Measurements from ENCODE around the gene PCK1.

Gene PCK1

GRCh38 chr20:57586370-57586793, 25.5 kb downstream of the PCK1 start:
- no peaks in the 10 kb centered on the region for H3K36me3 ChIP-seq (ENCODE audit: control insufficient read depth, insufficient read depth, low read length)
- 68 to 72% methylated on average over 5 to 6 of the region's 8 CpGs for WGBS, 2 experiments (ENCODE audit: insufficient coverage in 2 of 2)
- no peak overlapping the region for H3K4me3 ChIP-seq (ENCODE audit: extremely low read depth, insufficient read depth, low read length, poor library complexity, severe bottlenecking)
- H3K27ac ChIP-seq (ENCODE audit: low read depth, low read length, severe bottlenecking) = no peak overlapping the region
- H3K4me1 ChIP-seq (ENCODE audit: control insufficient read depth, insufficient read depth, low read length, poor library complexity, severe bottlenecking) = peaks cover 13% of the 10 kb centered on the region
- peaks cover 4% of the 10 kb centered on the region for H3K9me3 ChIP-seq (ENCODE audit: control insufficient read depth, low read length)

- H3K36me3 ChIP-seq (ENCODE audit: control insufficient read depth, insufficient read depth, low read length) = no peaks in the 10 kb centered on the region
- 80 to 87% methylated on average over 8 of the region's 10 CpGs for WGBS, 2 experiments (ENCODE audit: insufficient coverage in 2 of 2)
- peaks cover 10% of the 10 kb centered on the region for H3K4me1 ChIP-seq (ENCODE audit: control insufficient read depth, insufficient read depth, low read length, poor library complexity, severe bottlenecking)
- no peak overlapping the region for H3K4me3 ChIP-seq (ENCODE audit: extremely low read depth, insufficient read depth, low read length, poor library complexity, severe bottlenecking)
- peaks cover 4% of the 10 kb centered on the region for H3K9me3 ChIP-seq (ENCODE audit: control insufficient read depth, low read length)
- no peak overlapping the region for H3K27ac ChIP-seq (ENCODE audit: low read depth, low read length, severe bottlenecking)
Observed at GRCh38 chr20:57586943-57587277, 26.0 kb downstream of the PCK1 start.

DNA sequence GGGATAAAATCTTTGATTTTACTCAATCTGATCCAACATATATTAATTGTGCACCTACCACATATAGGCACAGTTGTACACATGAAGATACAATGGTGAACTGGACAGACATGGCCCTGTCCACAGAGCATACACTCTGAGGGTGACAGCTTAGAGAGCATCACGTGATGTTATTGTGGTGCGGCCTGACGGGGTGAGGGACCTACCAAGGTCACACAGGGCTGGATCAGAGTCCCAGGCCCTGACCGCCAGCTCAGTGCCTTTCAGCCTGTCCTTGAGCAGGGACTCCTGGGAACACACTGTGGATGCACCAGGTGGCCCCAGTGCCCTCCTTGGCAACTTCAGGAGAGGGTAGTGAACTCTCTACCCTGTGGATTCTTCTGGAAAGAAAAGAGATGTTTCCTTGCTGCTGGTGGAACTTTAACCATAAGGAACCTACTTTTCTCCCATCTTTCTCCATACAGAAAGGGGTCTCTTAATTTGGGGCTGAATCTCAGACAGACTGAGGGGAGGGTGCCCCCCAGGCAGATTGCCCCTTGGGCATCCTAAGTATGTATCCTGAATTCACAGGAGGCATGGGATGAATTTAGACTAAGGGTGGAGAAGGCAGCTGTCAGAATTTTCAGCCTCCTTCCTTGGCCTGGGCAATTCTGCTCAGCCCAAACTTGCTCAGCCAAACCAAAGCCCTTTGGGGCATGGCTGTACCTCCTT, 26.5 kb downstream of the PCK1 start:
- 88 to 91% methylated on average over 4 of the region's 4 CpGs for WGBS, 2 experiments (ENCODE audit: insufficient coverage in 2 of 2)
- Histone ChIP-seq H3K9me3 (ENCODE audit: control insufficient read depth, low read length) (peaks cover 4% of the 10 kb centered on the region), H3K27ac (ENCODE audit: low read depth, low read length, severe bottlenecking) (no peak overlapping the region), H3K36me3 (ENCODE audit: control insufficient read depth, insufficient read depth, low read length) (no peaks in the 10 kb centered on the region), H3K4me3 (ENCODE audit: extremely low read depth, insufficient read depth, low read length, poor library complexity, severe bottlenecking) (no peak overlapping the region), H3K4me1 (ENCODE audit: control insufficient read depth, insufficient read depth, low read length, poor library complexity, severe bottlenecking) (peaks cover 4% of the 10 kb centered on the region)

DNA sequence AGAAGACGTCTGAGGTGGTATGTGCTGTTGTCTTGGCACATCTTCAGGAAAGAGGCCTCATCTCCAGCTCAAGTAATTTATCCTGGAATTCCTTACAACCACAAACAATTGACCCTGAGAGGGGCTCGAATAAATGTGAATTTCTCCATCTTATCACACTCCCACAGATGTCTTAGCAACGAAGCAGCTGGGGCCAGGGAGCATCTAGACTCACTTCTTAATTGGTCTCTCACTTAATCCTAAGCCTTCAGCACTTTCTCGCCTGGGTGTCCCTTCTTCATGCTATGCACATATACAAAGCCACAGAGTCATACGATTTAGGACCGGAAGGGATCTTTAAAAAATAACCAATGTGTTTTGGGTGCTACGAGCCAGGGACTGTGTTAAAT, 27.1 kb downstream of the PCK1 start:
- H3K27ac ChIP-seq (ENCODE audit: low read depth, low read length, severe bottlenecking) = no peak overlapping the region
- no peak overlapping the region for H3K4me3 ChIP-seq (ENCODE audit: extremely low read depth, insufficient read depth, low read length, poor library complexity, severe bottlenecking)
- WGBS, 2 experiments (ENCODE audit: insufficient coverage in 2 of 2) = 88 to 95% methylated on average over 5 to 6 of the region's 7 CpGs
- no peaks in the 10 kb centered on the region for H3K36me3 ChIP-seq (ENCODE audit: control insufficient read depth, insufficient read depth, low read length)
- H3K9me3 ChIP-seq (ENCODE audit: control insufficient read depth, low read length) = peaks cover 4% of the 10 kb centered on the region
- H3K4me1 ChIP-seq (ENCODE audit: control insufficient read depth, insufficient read depth, low read length, poor library complexity, severe bottlenecking) = no peaks in the 10 kb centered on the region

- Histone ChIP-seq H3K4me1 (ENCODE audit: control insufficient read depth, insufficient read depth, low read length, poor library complexity, severe bottlenecking) (no peaks in the 10 kb centered on the region), H3K4me3 (ENCODE audit: extremely low read depth, insufficient read depth, low read length, poor library complexity, severe bottlenecking) (no peak overlapping the region), H3K27ac (ENCODE audit: low read depth, low read length, severe bottlenecking) (no peak overlapping the region), H3K9me3 (ENCODE audit: control insufficient read depth, low read length) (peaks cover 4% of the 10 kb centered on the region), H3K36me3 (ENCODE audit: control insufficient read depth, insufficient read depth, low read length) (no peaks in the 10 kb centered on the region)
- 94 to 100% methylated on average over 4 to 5 of the region's 5 CpGs for WGBS, 2 experiments (ENCODE audit: insufficient coverage in 2 of 2)
Observed at GRCh38 chr20:57588596-57588995, 27.7 kb downstream of the PCK1 start.

- Histone ChIP-seq H3K9me3 (ENCODE audit: control insufficient read depth, low read length) (no peaks in the 10 kb centered on the region), H3K27ac (ENCODE audit: low read depth, low read length, severe bottlenecking) (no peak overlapping the region), H3K4me1 (ENCODE audit: control insufficient read depth, insufficient read depth, low read length, poor library complexity, severe bottlenecking) (no peaks in the 10 kb centered on the region), H3K4me3 (ENCODE audit: extremely low read depth, insufficient read depth, low read length, poor library complexity, severe bottlenecking) (no peak overlapping the region), H3K36me3 (ENCODE audit: control insufficient read depth, insufficient read depth, low read length) (no peaks in the 10 kb centered on the region)
- WGBS, 2 experiments (ENCODE audit: insufficient coverage in 2 of 2) = 80 to 81% methylated on average over 4 to 5 of the region's 6 CpGs
Observed at GRCh38 chr20:57589123-57589727, 28.3 kb downstream of the PCK1 start.

DNA sequence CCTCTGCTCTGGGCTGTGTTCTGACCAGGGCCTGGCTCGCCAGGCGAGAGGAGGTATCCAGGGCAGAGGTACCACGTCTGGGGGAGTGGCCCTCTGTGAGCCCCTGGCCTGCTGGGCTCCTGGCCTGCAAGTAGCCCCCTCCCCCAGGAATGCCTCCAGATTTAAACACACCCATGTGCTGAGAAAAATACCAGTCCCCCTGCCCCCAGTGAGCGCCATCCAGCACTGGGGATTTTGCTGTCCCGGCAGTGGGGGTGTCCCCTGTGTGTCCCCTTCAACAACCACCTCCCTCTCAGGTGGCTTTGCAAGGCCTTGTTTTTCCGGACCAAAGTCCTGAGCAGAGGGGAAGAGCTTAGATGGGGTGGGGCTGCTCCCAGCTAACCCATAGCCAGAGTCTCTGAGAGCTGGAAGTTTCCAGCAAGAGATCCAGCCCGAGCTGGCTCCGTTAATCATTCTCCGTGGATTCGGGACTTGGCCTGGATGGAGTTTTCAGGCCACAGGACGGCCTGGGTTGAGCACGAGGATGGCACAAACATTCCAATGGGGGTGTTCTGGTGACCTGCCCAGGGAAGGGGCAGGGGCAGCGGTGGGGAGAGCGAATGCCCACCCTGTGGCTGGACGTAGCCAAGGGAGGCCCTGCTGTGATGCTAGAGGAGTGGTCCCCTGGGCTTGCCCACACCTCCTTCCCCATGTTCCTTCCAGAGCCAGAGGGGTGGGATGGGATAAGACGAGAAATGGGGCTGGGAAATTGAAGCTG, 29.0 kb downstream of the PCK1 start:
- Histone ChIP-seq H3K27ac (ENCODE audit: low read depth, low read length, severe bottlenecking) (no peak overlapping the region), H3K4me1 (ENCODE audit: control insufficient read depth, insufficient read depth, low read length, poor library complexity, severe bottlenecking) (no peaks in the 10 kb centered on the region), H3K4me3 (ENCODE audit: extremely low read depth, insufficient read depth, low read length, poor library complexity, severe bottlenecking) (no peak overlapping the region), H3K9me3 (ENCODE audit: control insufficient read depth, low read length) (no peaks in the 10 kb centered on the region), H3K36me3 (ENCODE audit: control insufficient read depth, insufficient read depth, low read length) (no peaks in the 10 kb centered on the region)
- WGBS, 2 experiments (ENCODE audit: insufficient coverage in 2 of 2) = 79 to 87% methylated on average over 8 to 15 of the region's 16 CpGs

- H3K4me3 ChIP-seq (ENCODE audit: extremely low read depth, insufficient read depth, low read length, poor library complexity, severe bottlenecking) = no peak overlapping the region
- H3K36me3 ChIP-seq (ENCODE audit: control insufficient read depth, insufficient read depth, low read length) = no peaks in the 10 kb centered on the region
- WGBS, 2 experiments (ENCODE audit: insufficient coverage in 2 of 2) = 89 to 90% methylated on average over 18 of the region's 18 CpGs
- no peaks in the 10 kb centered on the region for H3K9me3 ChIP-seq (ENCODE audit: control insufficient read depth, low read length)
- no peaks in the 10 kb centered on the region for H3K4me1 ChIP-seq (ENCODE audit: control insufficient read depth, insufficient read depth, low read length, poor library complexity, severe bottlenecking)
- no peak overlapping the region for H3K27ac ChIP-seq (ENCODE audit: low read depth, low read length, severe bottlenecking)
Observed at GRCh38 chr20:57590485-57591288, 29.8 kb downstream of the PCK1 start.

- H3K27ac ChIP-seq (ENCODE audit: low read depth, low read length, severe bottlenecking) = no peak overlapping the region
- 86 to 89% methylated on average over 14 to 15 of the region's 15 CpGs for WGBS, 2 experiments (ENCODE audit: insufficient coverage in 2 of 2)
- no peaks in the 10 kb centered on the region for H3K4me1 ChIP-seq (ENCODE audit: control insufficient read depth, insufficient read depth, low read length, poor library complexity, severe bottlenecking)
- no peak overlapping the region for H3K4me3 ChIP-seq (ENCODE audit: extremely low read depth, insufficient read depth, low read length, poor library complexity, severe bottlenecking)
- no peaks in the 10 kb centered on the region for H3K9me3 ChIP-seq (ENCODE audit: control insufficient read depth, low read length)
- H3K36me3 ChIP-seq (ENCODE audit: control insufficient read depth, insufficient read depth, low read length) = no peaks in the 10 kb centered on the region
Observed at GRCh38 chr20:57591289-57592229, 30.6 kb downstream of the PCK1 start.

Data from mesodermal cell (in vitro differentiated cells).